Activated T-cell treated with anti-CD3 and anti-CD28 coated beads, Interleukin-2, amount 50 U/mL, for 72 hours (primary cell): ENCODE measurements around the gene HAGH. TPM values are rescaled to one million over a fixed set of nuclear protein-coding genes. Genes with fewer than 3 reads are reported as not detected.

Experiments
- ATAC-seq, 2 donors: fragments of 150-1000 bp; cut with Tn5 transposase; replicated peaks in 1 of 2; 2 replicates each; pipeline ENCODE4 v1.10.0; 2021; ENCODE audit warnings: moderate library complexity in 2 of 2, mild to moderate bottlenecking in 1 of 2
- DNase-seq, 2 donors: peaks; one replicate each; pipeline ENCODE4 v3.0.0; 2021 to 2022; ENCODE audit warnings: mixed read lengths in 1 of 2
- H3K27ac Mint-ChIP-seq: one replicate; pipeline ENCODE4 v1.8.0; 2022; ENCODE audit warnings: mild to moderate bottlenecking, moderate library complexity, mixed read lengths
- H3K27me3 Mint-ChIP-seq: one replicate; pipeline ENCODE4 v1.8.0; 2022; ENCODE audit warnings: low read depth, mixed read lengths
- H3K36me3 Mint-ChIP-seq, 2 donors: one replicate each; pipeline ENCODE4 v1.8.0; 2022; ENCODE audit warnings: mixed read lengths in 2 of 2, mild to moderate bottlenecking in 1 of 2; ENCODE audit not compliant: insufficient read depth in 2 of 2
- H3K4me1 Mint-ChIP-seq: one replicate; pipeline ENCODE4 v1.8.0; 2022; ENCODE audit warnings: low read depth, mixed read lengths
- H3K4me3 Mint-ChIP-seq, 2 donors: one replicate each; pipeline ENCODE4 v1.8.0; 2022; ENCODE audit warnings: mild to moderate bottlenecking in 2 of 2, mixed read lengths in 2 of 2, moderate library complexity in 2 of 2
- H3K9me3 Mint-ChIP-seq, 2 donors: one replicate each; pipeline ENCODE4 v1.8.0; 2022; ENCODE audit warnings: mixed read lengths in 2 of 2
- total RNA-seq, 2 donors: library from RNA; stranded (reverse); gene quantifications; one replicate each; pipeline ENCODE4 v1.2.3, GENCODE V29; 2022

Gene HAGH
- total RNA-seq, 2 donors from 2014 or later = 45.0 to 53.5 TPM

DNA sequence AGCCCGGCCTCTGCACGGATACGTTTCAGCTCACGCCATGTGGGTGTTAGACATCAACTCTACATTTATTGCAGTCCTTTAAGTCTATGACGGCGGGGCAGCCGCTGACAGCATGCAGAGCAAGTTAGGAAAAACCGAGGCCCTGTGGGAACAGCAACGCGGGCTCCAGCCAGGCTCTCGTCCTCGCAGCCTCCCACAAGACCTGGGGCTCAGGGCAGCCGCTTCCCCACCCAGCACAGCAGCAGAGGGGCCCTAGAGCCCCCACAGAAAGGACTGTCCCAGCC, 50.0 kb downstream of the HAGH start:
- ATAC-seq = no peak
- no peak overlapping the region for H3K27ac Mint-ChIP-seq
- H3K4me3 Mint-ChIP-seq = no peak overlapping the region

DNA sequence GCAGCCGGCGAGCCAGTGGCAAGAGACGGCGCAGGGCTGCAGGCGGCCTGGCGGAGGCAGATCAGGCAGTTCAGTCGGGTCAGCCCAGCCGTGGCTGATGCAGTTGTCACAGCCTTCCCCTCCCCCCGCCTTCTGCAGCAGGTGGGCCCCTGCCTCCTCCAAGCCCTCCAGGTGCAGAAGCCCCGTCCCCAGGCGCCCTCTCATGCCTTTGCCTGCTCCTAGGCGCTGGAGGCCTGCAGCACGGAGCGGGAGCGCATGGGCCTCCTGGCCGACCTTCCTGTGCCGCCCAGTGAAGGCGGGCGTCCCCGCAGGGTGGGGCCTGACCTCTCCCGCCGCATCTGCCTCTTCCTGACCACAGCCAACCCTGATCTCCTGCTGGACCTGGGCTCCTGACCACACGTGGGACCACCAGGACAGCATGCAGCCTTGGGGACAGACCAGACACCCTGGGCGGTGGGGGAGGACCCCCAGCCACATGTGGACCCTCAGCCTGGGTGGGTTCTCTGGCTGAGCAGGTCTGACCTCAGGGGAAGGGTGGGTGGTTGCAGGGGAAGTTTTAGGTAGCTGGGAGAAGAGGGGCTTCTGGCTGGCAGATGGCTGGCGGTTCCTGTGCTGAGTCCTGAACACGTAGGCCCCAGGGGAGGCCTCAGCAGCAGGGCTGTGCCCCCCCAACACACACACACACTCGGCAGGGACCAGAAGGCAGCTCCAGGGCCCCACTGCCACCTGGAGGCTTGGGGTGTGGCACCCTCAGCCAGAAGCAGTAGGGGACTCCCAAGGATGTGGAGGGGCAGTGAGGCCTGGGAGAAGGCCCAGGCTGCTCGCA, 50.6 kb downstream of the HAGH start:
- H3K27me3 Mint-ChIP-seq = no peaks in the 10 kb centered on the region
- H3K4me1 Mint-ChIP-seq = peaks cover 18% of the 10 kb centered on the region
- DNase-seq = no peak
- H3K27ac Mint-ChIP-seq = no peak overlapping the region
- ATAC-seq = no peak
- H3K9me3 Mint-ChIP-seq = no peaks in the 10 kb centered on the region
- H3K36me3 Mint-ChIP-seq = peaks cover 4 to 6% of the 10 kb centered on the region in 2 donors
- H3K4me3 Mint-ChIP-seq = no peak overlapping the region

More for the DNA sequence above, 50.0 kb downstream of the HAGH start:
- no peaks in the 10 kb centered on the region for H3K27me3 Mint-ChIP-seq
- H3K4me1 Mint-ChIP-seq = peaks cover 24% of the 10 kb centered on the region
- peaks cover 4 to 6% of the 10 kb centered on the region in 2 donors for H3K36me3 Mint-ChIP-seq
- no peaks in the 10 kb centered on the region for H3K9me3 Mint-ChIP-seq
- no peak for DNase-seq

DNA sequence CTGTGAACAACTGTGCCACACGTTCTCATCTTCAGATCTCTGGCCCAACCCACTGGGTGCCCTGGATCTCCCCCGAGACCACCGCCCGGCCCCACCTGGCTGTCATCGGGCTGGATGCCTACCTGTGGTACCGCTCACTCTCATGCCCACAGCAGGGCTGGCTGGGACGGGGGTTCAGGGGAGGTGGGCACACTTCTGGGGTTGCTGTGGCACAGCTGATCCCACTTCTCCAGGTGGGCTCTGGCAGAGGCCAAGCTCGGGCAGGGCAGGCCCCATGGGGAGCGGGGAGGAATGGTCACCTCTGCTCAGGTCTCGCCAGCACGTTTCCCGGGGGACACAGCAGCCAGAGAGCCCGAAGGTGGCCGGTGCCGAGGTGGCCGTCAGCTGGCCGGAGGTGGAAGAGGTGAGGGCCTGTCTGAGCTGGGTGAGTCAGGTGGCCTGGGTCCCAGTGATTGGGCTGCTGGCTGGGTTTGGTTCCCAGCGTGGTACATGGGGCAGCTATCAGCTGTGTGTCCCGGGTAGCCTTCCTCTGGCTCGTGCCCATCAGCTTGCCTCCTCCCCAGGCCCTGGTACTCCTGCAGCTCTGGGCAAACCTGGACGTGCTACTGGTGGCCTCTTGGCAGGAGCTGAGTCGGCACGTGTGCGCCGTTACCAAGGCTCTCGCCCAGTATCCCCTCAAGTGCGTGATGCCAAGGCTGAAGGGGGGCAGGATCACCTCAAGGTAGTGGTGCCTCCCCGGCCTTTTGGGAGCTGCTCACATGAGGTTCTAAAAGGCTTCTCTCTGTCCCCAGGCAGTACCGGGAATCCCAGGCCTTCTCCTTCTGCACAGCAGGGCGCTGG, 51.4 kb downstream of the HAGH start:
- ATAC-seq (no peak), DNase-seq (no peak)
- Mint-ChIP-seq H3K4me3 (peak overlapping the region; percentile 49 to 51), H3K27me3 (no peaks in the 10 kb centered on the region), H3K9me3 (no peaks in the 10 kb centered on the region), H3K36me3 (peaks cover 4 to 6% of the 10 kb centered on the region in 2 donors), H3K27ac (no peak overlapping the region), H3K4me1 (peaks cover 12% of the 10 kb centered on the region)

DNA sequence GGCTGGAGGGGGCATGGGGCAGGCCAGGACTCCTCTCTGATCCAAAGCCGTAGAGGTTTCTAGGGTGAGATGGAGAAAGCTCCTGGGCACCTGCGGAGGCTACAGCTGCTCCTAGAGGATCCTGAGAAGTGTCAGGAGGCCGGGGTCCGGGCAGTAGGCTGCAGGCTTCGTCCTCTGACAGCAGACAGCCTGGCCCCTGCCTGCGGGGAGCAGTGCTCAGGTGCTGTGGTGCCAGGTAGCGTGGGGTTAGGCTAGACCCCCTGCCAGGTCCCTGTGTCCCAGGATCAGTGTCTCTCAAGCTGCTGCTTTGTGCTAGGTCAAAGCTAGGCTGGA, 52.2 kb downstream of the HAGH start:
- Mint-ChIP-seq H3K36me3 (peaks cover 4 to 6% of the 10 kb centered on the region in 2 donors), H3K27me3 (no peaks in the 10 kb centered on the region), H3K27ac (no peak overlapping the region)

DNA sequence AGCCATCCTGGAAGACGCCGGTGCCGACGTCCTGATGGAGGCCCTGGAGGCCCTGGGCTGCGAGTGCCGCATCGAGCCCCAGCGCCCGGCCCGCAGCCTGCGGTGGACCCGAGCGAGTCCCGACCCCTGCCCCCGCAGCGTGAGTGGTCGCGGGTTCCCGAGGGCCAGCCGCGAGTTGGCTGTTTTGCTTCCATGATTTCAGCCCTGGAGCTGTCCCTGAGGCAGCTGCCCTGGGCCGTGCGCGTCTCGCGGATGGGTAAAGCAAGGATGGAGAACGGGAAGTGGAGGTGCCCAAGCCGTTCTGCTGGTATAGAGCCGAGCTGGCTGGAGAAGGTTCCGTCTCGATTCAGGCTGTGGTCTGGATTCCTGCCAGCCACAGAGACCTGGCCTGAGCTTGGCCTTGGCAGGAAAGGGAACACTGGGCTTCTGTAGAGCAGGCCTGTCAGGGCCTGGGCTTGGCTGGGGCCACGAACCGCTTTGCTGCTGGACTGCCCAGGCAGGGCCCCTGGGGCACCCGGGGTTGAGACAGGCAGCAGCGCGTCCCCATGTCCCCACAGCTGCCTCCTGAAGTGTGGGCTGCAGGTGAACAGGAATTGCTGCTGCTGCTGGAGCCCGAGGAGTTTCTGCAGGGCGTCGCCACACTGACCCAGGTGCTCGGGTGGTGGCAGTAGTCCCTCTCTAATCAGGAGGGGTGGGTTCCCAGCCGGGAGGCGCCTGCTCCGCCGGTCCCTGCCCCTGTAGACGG, 52.8 kb downstream of the HAGH start:
- H3K4me1 Mint-ChIP-seq = peaks cover 14% of the 10 kb centered on the region
- DNase-seq (peak in 1 of 2 donors; percentile 41), ATAC-seq (no peak)
- H3K36me3 Mint-ChIP-seq = peaks cover 4 to 6% of the 10 kb centered on the region in 2 donors
- H3K27ac Mint-ChIP-seq = peak overlapping the region; percentile 75
- H3K9me3 Mint-ChIP-seq = no peaks in the 10 kb centered on the region
- H3K27me3 Mint-ChIP-seq = no peaks in the 10 kb centered on the region
- peak overlapping the region; percentile 95 to 100 for H3K4me3 Mint-ChIP-seq

More for the DNA sequence above, 52.2 kb downstream of the HAGH start:
- peak overlapping the region; percentile 95 to 100 for H3K4me3 Mint-ChIP-seq
- no peak for ATAC-seq
- H3K9me3 Mint-ChIP-seq = no peaks in the 10 kb centered on the region
- DNase-seq = no peak
- peaks cover 14% of the 10 kb centered on the region for H3K4me1 Mint-ChIP-seq

DNA sequence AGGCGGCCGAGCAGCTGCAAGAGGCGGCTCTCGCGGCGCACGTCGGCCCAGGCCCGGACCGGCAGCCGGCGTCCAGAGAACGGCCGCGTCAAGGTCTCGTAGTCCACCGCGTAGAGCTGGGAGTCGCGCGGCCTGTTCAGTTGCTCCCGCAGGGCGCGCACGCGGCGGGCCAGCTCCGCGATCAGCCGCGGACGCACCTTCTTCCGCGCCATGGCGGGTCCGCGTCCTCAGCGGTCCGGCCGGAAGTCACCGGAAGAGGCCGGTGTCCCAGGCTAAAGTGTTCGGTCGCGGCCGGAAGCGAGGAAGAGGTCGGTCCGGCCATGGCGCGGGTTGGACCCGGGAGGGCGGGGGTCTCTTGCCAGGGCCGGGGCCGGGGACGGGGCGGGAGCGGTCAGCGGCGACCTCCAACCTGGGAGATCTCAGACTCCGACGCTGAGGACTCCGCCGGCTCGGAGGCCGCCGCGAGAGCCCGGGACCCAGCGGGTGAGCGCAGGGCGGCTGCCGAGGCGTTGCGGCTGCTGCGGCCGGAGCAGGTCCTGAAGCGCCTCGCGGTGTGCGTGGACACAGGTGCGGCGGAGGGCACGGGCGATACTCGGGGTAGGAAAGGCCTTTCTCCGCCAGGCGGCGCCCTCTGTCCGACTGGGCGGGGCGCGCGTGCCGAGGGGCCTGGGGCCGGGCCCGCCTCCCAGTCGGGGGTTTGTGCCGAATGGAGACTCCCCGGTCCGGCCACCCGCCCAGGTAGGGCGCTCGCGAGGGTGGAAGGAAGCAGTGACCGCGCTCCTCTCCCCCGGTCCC, 53.5 kb downstream of the HAGH start, which contains the start of gene MRPS34:
TSS of gene MRPS34 (minus strand) at position 227 of the 795 bp plus-strand sequence. CDS start at position 212, 15 bp downstream.
- peak within 1 kb of the TSS; percentile 95 to 100 for H3K4me3 Mint-ChIP-seq
- peak within 1 kb of the TSS; percentile 95 for H3K27ac Mint-ChIP-seq
- DNase-seq (peak; percentile 87 to 89), ATAC-seq (peak; percentile 64 to 70)
- no peaks in the 10 kb centered on the region for H3K27me3 Mint-ChIP-seq
- H3K4me1 Mint-ChIP-seq = peaks cover 14% of the 10 kb centered on the region
- no peaks in the 10 kb centered on the region for H3K9me3 Mint-ChIP-seq
- H3K36me3 Mint-ChIP-seq = peaks cover 4 to 6% of the 10 kb centered on the region in 2 donors

DNA sequence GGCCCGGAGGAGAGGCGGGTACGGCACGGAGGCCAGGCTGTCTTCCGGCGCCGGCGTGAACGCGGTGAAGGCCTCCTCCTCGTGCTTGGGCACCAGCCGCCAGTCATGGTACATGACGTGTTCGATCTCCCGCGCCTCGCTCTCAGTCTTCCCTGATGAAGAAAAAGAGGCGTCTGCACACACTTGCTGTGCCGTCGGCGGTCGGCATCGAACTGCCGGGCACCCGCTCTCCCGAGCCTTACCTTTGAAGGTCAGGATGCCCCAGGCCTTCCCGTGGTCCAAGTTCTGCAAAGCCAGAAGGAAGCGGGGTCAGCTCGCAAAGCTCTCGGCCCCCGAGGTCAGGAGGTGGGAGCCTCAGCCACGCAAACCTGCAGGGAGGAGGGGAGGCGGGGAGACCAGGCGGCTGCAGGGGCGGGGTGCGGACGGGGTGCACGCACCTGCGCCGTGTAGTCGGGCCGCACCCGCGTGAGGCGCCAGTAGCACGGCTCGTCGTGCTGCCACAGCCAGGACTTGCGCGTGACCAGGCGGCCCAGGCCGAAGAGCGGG, 54.2 kb downstream of the HAGH start, which contains the start of gene EME2:
TSS of gene EME2 (plus strand) at position 449 of the 546 bp plus-strand sequence. CDS start 418 bp downstream, outside the sequence.
- Mint-ChIP-seq H3K27ac (peak within 1 kb of the TSS; percentile 95), H3K27me3 (no peaks in the 10 kb centered on the region), H3K36me3 (peaks cover 4 to 9% of the 10 kb centered on the region in 2 donors), H3K4me3 (peak within 1 kb of the TSS; percentile 95 to 100), H3K9me3 (no peaks in the 10 kb centered on the region), H3K4me1 (peaks cover 14% of the 10 kb centered on the region)
- ATAC-seq (peak; percentile 23 to 48), DNase-seq (peak; percentile 61 to 78)

DNA sequence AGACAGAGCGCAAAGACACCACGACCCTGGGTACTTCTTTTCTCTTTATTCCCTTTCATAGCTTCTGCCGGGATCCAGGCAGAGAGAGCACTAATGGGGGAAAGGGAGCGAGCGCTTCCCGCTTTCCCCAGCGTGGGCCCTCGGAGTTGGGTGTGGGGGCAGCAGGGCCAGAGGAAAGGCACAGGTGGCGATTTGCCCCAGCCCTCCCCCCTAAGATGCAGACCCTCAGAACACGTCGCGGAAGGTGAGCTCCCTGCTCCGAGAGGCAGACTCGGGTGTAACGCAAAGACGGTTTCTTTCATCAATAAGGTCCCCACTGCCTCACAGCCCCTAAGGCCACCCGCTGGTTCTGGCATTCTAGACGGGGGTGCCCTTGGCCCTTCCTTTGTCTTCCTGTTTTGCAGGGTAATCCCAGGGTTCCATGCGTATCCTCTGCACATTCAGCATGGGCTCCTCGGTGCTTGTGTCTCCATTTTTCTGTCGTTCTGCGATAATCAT, 54.7 kb downstream of the HAGH start:
- H3K4me3 Mint-ChIP-seq = peak overlapping the region; percentile 95 to 100
- peak overlapping the region; percentile 95 for H3K27ac Mint-ChIP-seq
- ATAC-seq (no peak), DNase-seq (no peak)
- peaks cover 4 to 9% of the 10 kb centered on the region in 2 donors for H3K36me3 Mint-ChIP-seq
- no peaks in the 10 kb centered on the region for H3K27me3 Mint-ChIP-seq
- peaks cover 14% of the 10 kb centered on the region for H3K4me1 Mint-ChIP-seq
- H3K9me3 Mint-ChIP-seq = no peaks in the 10 kb centered on the region

DNA sequence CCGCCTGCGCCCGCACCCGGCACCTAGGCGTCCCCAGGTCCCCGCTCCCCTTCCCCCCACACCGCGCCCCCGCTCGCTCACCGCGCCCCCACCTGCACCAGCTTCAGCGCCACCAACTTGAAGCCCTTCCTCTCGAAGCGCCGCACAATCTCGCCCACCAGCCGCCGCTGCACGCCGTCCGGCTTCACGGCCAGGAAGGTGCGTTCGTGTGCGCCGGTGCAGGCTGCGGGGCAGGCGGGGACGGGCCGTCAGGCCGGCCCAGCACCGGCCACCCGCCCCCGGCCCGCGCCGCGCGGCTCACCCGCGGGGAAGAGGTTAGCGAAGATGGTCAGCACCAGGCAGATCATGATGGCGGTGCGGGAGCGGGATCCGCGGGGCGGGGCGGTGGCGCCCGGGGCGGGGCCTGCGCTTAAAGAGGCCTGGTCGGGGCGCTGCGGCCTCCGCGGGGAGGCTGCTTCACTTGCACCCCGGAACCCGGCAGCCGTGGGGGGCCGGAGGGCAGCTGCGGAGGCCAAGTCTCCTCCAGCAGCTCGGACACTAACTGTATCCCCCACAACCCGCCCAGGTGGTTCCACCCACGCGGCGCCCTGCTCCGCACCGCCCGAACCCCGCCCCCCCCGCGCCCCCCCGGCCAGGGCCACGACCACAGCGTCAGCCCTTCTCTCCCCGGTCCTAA, 55.3 kb downstream of the HAGH start, which contains the start of gene NME3:
TSS of gene NME3 (minus strand) at position 356 of the 676 bp plus-strand sequence. CDS start at position 347, 9 bp downstream.
- peaks cover 14% of the 10 kb centered on the region for H3K4me1 Mint-ChIP-seq
- no peaks in the 10 kb centered on the region for H3K27me3 Mint-ChIP-seq
- H3K9me3 Mint-ChIP-seq = no peaks in the 10 kb centered on the region
- peak within 1 kb of the TSS; percentile 95 for H3K27ac Mint-ChIP-seq
- ATAC-seq (peak; percentile 55 to 65), DNase-seq (peak; percentile 87 to 91)
- H3K36me3 Mint-ChIP-seq = peaks cover 4 to 9% of the 10 kb centered on the region in 2 donors
- peak within 1 kb of the TSS; percentile 95 to 100 for H3K4me3 Mint-ChIP-seq

DNA sequence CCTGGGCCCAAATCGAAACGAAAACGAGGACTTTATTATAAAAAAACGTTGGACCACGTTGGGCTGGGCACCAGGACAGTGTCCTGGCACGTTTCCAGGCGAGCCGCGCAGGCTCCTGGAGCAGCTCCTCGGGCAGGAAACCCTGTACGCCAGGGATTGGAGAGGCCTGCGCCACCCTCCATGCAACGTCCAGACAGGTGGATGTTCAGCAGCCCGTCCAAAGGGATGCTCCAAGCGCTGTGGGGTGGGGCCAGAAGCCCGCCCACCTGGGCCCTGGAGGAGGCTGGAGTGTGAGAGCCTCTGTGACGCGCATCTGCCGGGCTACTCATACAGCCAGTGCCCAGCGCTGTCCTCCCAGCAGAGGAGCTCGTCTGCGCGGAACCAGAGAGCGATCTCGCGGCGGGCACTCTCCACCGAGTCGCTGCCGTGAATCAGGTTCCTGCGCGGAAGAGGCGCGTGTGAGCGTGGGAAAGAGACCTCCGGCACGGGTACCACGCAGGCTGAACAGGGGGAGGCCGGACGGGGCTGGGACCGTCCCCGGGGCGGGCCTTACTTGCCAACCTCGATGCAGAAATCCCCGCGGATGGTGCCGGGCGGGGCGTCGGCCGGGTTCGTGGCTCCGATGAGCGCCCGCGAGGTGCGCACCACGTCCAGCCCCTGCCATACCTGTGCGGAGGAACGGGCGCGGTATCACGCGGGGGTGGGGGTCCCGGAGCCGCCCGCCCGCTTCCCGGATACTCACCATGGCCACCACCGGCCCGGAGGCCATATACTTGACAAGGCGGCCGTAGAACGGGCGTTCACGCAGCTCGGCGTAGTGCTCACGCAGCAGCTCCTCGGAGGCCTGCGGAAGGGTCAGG, 56.1 kb downstream of the HAGH start:
- DNase-seq = peak; percentile 53 to 64
- peaks cover 4 to 9% of the 10 kb centered on the region in 2 donors for H3K36me3 Mint-ChIP-seq
- H3K4me1 Mint-ChIP-seq = peaks cover 14% of the 10 kb centered on the region
- peak overlapping the region; percentile 81 to 82 for H3K4me3 Mint-ChIP-seq
- peak; percentile 0 to 18 for ATAC-seq
- H3K27ac Mint-ChIP-seq = peak overlapping the region; percentile 24
- H3K27me3 Mint-ChIP-seq = no peaks in the 10 kb centered on the region
- H3K9me3 Mint-ChIP-seq = no peaks in the 10 kb centered on the region
